BE2C (cell line): ENCODE results near the gene KLHDC9.

Experiments used
- DNase-seq: peaks from one replicate; pipeline ENCODE4 v3.0.0-alpha.2; 2020
- H3K27me3 ChIP-seq: fragments of 250-450 bp; sonication (Bioruptor Pico); 2 replicates; pipeline ENCODE4 v1.5.1; 2020; ENCODE audit warnings: mild to moderate bottlenecking
- H3K36me3 ChIP-seq: fragments of 250-450 bp; sonication (Bioruptor Pico); 2 replicates; pipeline ENCODE4 v1.5.1; 2020; ENCODE audit warnings: mild to moderate bottlenecking
- H3K4me1 ChIP-seq: fragments of 250-450 bp; sonication (Bioruptor Pico); 2 replicates; pipeline ENCODE4 v1.5.1; 2020
- H3K4me3 ChIP-seq: 2 replicates; pipeline ENCODE4 v1.5.1; 2011; ENCODE audit warnings: low read depth, low read length
- H3K9me3 ChIP-seq: fragments of 250-450 bp; sonication (Bioruptor Pico); 2 replicates; pipeline ENCODE4 v1.5.1; 2020
- TF ChIP-seq, protein P1 (sequence below): IDR thresholded peaks from 2 replicates; pipeline ENCODE4 v1.5.1; 2012; ENCODE audit warnings: mild to moderate bottlenecking, low read depth, low read length

The KLHDC9 gene

DNA sequence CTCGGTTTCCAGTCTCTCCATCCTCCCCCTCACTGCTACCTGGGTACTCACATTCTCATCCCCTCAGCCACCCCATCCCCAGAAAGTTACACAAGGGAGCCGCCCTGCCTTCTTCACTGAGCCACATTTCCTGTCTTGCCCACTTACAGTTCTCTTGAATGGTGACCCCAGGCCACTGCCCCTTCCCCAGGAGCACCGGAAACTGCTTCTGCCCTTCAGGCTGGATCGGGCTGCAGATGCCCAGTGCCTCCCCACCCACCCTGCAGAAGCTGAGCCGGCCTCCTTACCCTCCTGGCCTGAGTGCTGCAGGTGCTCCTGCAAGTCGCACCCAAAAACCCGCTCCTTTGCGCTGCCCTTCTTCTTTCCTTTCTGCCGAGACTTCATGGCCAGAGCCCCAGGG lies 28.9 kb upstream of the KLHDC9 start:
- Histone ChIP-seq H3K36me3 (no peaks in the 10 kb centered on the region), H3K4me1 (no peaks in the 10 kb centered on the region), H3K27me3 (peaks cover 3% of the 10 kb centered on the region), H3K9me3 (no peaks in the 10 kb centered on the region), H3K4me3 (no peak overlapping the region)
- DNase-seq = no peak
- TF ChIP-seq, protein P1, sequence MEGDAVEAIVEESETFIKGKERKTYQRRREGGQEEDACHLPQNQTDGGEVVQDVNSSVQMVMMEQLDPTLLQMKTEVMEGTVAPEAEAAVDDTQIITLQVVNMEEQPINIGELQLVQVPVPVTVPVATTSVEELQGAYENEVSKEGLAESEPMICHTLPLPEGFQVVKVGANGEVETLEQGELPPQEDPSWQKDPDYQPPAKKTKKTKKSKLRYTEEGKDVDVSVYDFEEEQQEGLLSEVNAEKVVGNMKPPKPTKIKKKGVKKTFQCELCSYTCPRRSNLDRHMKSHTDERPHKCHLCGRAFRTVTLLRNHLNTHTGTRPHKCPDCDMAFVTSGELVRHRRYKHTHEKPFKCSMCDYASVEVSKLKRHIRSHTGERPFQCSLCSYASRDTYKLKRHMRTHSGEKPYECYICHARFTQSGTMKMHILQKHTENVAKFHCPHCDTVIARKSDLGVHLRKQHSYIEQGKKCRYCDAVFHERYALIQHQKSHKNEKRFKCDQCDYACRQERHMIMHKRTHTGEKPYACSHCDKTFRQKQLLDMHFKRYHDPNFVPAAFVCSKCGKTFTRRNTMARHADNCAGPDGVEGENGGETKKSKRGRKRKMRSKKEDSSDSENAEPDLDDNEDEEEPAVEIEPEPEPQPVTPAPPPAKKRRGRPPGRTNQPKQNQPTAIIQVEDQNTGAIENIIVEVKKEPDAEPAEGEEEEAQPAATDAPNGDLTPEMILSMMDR = no peak

DNA sequence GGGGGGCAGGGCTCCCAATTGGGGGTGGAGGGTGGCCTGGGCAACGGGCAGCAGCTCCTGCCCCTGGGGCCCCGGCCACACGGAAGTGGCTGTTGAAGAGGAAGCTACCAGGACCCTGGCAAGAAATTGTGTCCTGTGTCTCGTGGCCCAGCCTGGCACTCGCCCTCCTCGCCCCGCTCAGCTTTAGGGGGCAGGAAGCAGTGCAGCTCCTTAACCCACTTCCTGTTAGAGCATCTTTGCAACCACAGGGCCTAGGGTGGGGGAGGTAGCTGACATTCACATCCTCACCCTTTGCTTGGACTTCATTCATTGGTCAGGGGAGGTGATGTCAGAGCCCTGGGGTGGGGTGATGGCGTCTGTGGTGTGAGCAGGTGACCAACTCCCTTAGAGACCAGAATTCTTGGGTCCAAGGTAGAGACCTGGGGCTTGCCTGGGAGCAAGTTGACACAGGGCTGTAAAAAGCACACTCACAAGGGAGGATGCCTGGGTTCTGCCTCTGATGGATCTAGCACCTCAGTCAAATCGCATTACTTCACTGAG lies 28.4 kb upstream of the KLHDC9 start, which contains the start of gene ARHGAP30:
ARHGAP30 (minus strand) TSS at position 161 of the 540 bp plus-strand sequence. CDS start 267 bp downstream, outside the sequence.
- no peaks in the 10 kb centered on the region for H3K9me3 ChIP-seq
- no peak within 1 kb of the TSS for H3K4me3 ChIP-seq
- H3K27me3 ChIP-seq = no peaks in the 10 kb centered on the region; the same call in 1 of the 2 replicates
- no peaks in the 10 kb centered on the region for H3K4me1 ChIP-seq
- H3K36me3 ChIP-seq = no peaks in the 10 kb centered on the region
- TF ChIP-seq, protein P1 = no peak
- DNase-seq = no peak

DNA sequence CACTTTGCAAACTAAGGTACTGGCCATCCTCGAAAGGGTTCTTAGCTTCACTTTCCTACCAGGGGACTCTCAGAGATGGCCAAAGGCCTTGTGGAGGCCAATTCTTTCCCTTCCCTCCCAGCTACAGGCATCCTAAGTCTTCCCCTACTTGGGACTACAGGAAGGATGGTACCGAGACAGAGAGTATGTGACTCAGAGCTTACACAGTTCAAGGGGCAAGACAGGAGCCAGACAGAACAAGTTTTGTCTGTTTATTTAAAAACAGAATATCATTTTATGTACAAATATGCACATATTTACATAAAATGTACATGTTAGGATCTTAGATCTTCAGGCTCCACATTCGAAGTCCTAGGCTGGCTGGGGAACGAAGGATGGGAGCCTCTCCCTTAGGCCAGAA lies 27.4 kb upstream of the KLHDC9 start:
- TF ChIP-seq, protein P1 = no peak
- Histone ChIP-seq H3K36me3 (no peaks in the 10 kb centered on the region), H3K4me3 (no peak overlapping the region), H3K27me3 (no peaks in the 10 kb centered on the region), H3K9me3 (no peaks in the 10 kb centered on the region), H3K4me1 (no peaks in the 10 kb centered on the region)
- no peak for DNase-seq

DNA sequence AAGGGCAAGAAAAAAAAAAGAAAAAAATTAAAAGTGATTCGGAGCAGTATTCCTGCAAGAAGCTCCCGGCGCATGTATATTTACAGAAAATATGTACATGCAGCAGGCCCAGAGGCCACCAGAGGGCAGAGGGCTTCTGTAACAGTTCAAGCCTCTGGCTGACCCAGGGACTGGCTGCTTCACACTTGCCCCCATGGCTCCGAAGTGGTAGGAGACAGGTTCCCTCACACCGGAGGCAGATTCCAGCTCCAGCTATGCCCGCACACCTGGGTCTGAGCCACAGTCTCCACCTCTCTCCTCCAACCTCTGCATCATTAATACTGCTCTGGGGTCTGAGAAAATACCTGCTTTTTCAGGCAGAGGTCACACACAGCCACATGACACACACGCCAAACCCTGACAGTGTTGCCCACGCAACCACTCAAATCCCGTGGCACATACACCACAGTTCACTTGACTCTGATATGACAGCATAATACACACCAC lies 26.2 kb upstream of the KLHDC9 start:
- Histone ChIP-seq H3K9me3 (no peaks in the 10 kb centered on the region), H3K27me3 (no peaks in the 10 kb centered on the region), H3K4me1 (no peaks in the 10 kb centered on the region), H3K4me3 (no peak overlapping the region), H3K36me3 (no peaks in the 10 kb centered on the region)
- peak; percentile 60 for DNase-seq
- TF ChIP-seq, protein P1 = peak; percentile 66

DNA sequence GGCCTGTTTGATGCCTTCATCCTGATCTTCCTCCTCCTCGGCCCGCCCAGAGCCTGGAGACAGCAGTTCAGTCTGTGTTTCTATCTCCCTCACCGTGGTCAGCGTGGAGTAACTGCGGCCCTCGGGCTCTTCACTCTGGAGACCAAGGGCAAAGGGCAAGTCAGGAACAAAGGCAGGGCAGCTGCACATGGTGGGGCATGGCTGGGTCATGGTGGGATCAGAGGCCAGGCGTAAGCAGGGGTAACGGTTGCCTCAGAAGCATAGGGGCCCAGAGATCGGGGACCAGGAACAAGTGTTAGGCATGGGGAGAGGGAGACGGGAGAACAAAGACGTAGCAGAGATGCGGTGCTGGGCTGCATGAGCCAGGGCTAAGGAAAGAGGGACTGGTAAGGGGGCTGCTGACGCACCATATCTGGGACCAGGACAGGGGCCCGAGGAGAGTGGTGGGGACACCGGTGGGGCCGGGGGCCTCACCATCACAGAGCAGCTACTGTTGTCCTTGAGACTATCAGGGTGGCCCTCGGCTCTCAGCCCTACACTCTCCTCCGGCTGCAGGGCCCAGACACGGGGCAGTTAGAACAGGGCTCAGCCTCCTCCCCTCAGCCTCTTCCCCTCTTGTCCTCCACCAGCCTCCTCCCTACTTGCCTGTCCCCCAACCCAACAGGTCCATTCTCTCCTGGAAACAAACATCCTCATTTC lies 25.3 kb upstream of the KLHDC9 start:
- no peaks in the 10 kb centered on the region for H3K4me1 ChIP-seq
- no peaks in the 10 kb centered on the region for H3K36me3 ChIP-seq
- no peaks in the 10 kb centered on the region for H3K27me3 ChIP-seq
- no peaks in the 10 kb centered on the region for H3K9me3 ChIP-seq
- no peak for DNase-seq
- H3K4me3 ChIP-seq = no peak overlapping the region
- TF ChIP-seq, protein P1 = no peak

DNA sequence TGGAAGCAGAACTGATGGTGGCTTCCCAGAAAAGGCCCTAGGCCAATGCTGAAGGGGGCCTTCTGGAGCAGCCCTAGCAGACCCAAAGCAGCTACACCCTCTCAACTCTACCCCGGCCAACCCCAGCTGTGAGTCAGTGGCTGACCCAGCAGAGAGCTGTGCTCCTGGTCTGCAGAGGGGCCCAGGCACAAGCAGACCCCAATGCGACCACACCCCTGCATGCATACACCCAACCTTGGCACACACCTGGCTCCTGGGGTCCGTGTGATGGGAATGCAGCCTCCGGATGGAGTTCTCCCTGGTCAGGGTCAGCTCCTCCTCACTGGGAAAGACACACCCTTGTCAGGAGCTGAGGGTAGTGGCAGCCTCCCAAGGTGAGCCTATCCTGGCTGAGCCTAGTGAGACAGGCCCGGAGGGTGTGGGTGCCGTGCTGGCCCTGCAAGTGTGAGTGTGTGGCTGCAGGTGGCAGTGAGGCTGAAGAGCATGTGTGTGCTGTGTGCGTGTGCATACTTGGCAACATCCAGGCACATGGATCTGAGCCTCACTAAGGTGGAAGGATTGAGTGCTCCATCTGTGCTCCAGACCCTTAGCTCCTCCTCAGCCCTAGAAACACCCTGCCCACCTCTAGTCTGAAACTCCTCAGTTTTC lies 24.6 kb upstream of the KLHDC9 start:
- Histone ChIP-seq H3K4me3 (no peak overlapping the region), H3K36me3 (no peaks in the 10 kb centered on the region), H3K9me3 (no peaks in the 10 kb centered on the region), H3K27me3 (no peaks in the 10 kb centered on the region), H3K4me1 (no peaks in the 10 kb centered on the region)
- DNase-seq = no peak
- TF ChIP-seq, protein P1 = no peak
